Spleen (tissue), 7 donors: ENCODE measurements around the gene FUT8.

Experiments used
- POLR2A ChIP-seq, 3 donors: fragments of 450-650 bp; IDR thresholded peaks; one replicate each; pipeline ENCODE4 v1.5.1; 2017; ENCODE audit warnings: antibody characterized with exemption in 3 of 3, mild to moderate bottlenecking in 1 of 3
- TF ChIP-seq, protein P1 (sequence below), 11 experiments: fragments of 200-600 bp in 7 of 11; fragments of 450-650 bp in 4 of 11; sonication (generic) in 4 of 11; IDR thresholded peaks in 8 of 11; conservative IDR thresholded peaks in 3 of 11; 1 replicate in 7 of 11; 2 replicates in 4 of 11; pipeline versions ENCODE4 v1.4.0 to v1.8.0; 2016 to 2021; ENCODE audit warnings: antibody characterized with exemption in 11 of 11, inconsistent platforms in 4 of 11, mild to moderate bottlenecking in 1 of 11
- donor health status: DM: no; HTN: no; CAD: no; lungs with moderate emphysema.
- donor health status: DM: no; HTN: no; CAD: no.
- donor health status: DM: no; HTN: no; CAD: no.

DNA sequence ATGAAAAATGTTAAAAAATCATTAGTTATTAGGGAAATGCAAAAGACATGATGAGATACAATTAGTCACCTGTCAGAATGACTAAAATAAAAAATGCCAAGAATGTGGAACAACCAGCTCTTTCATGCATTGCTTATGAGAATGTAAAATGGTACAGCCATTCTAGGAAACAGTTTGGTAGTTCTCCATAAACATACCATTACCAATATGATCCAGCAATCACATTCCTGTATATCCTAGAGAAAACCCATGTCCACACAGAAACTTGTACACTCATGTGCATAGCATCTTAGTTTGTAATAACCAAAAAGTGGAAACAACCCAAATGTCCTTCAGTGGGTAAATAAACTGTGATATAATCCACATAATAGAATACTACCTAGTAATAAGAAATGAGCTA, 245.7 kb downstream of the FUT8 start:
- TF ChIP-seq, protein P1, sequence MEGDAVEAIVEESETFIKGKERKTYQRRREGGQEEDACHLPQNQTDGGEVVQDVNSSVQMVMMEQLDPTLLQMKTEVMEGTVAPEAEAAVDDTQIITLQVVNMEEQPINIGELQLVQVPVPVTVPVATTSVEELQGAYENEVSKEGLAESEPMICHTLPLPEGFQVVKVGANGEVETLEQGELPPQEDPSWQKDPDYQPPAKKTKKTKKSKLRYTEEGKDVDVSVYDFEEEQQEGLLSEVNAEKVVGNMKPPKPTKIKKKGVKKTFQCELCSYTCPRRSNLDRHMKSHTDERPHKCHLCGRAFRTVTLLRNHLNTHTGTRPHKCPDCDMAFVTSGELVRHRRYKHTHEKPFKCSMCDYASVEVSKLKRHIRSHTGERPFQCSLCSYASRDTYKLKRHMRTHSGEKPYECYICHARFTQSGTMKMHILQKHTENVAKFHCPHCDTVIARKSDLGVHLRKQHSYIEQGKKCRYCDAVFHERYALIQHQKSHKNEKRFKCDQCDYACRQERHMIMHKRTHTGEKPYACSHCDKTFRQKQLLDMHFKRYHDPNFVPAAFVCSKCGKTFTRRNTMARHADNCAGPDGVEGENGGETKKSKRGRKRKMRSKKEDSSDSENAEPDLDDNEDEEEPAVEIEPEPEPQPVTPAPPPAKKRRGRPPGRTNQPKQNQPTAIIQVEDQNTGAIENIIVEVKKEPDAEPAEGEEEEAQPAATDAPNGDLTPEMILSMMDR (IDR thresholded peaks at IDR 0.05 in 8 of 11, conservative IDR thresholded peaks at IDR 0.05 in 3 of 11) = no peak
- TF ChIP-seq POLR2A (IDR thresholded peaks at IDR 0.05) = no peak
